ENCODE data around the gene OR4A47.
"Not testable (repeated sequence)": the region's sequence is repeated elsewhere in the genome, so short reads cannot be mapped to it uniquely, and the experiment has no call there.

Gene OR4A47, protein sequence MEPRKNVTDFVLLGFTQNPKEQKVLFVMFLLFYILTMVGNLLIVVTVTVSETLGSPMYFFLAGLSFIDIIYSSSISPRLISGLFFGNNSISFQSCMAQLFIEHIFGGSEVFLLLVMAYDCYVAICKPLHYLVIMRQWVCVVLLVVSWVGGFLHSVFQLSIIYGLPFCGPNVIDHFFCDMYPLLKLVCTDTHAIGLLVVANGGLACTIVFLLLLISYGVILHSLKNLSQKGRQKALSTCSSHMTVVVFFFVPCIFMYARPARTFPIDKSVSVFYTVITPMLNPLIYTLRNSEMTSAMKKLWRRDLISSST

DNA sequence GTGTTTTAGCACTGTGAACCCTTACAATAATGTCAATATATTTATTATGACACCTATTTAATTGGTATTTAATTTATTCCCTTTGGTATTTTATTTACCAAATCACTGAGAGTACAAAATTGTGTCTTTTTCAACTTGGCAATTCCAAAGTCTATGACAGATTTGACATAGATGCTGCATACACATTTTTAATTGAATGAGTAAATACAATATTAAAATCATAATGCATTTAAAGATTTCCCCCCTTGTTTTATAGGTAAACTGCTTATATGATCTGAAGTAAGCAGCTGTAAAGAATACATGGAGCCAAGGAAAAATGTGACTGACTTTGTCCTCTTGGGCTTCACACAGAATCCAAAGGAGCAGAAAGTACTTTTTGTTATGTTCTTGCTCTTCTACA is at the start of gene OR4A47:
TSS of gene OR4A47 (plus strand) at position 301 of the 400 bp plus-strand sequence. CDS start at position 301, 0 bp downstream.
- DNase-seq (ENCODE audit: low spot score); H3K27me3 ChIP-seq (ENCODE audit: insufficient read depth, poor library complexity, severe bottlenecking); H3K27ac ChIP-seq (ENCODE audit: poor library complexity, severe bottlenecking); ATAC-seq (ENCODE audit: low read depth); H3K4me3 ChIP-seq (ENCODE audit: severe bottlenecking); H3K9me3 ChIP-seq (ENCODE audit: severe bottlenecking); H3K4me1 ChIP-seq (ENCODE audit: insufficient read depth, poor library complexity, severe bottlenecking); H3K36me3 ChIP-seq (ENCODE audit: low read depth): not testable (repeated sequence)

- H3K27me3 ChIP-seq (ENCODE audit: insufficient read depth, poor library complexity, severe bottlenecking); H3K9me3 ChIP-seq (ENCODE audit: severe bottlenecking); H3K4me1 ChIP-seq (ENCODE audit: insufficient read depth, poor library complexity, severe bottlenecking); DNase-seq (ENCODE audit: low spot score); H3K27ac ChIP-seq (ENCODE audit: poor library complexity, severe bottlenecking); H3K4me3 ChIP-seq (ENCODE audit: severe bottlenecking); ATAC-seq (ENCODE audit: low read depth); H3K36me3 ChIP-seq (ENCODE audit: low read depth): not testable (repeated sequence)
Observed at GRCh38 chr11:48455909-48456308, 32.7 kb upstream of the OR4A47 start.

GRCh38 chr11:48473966-48474365 is 14.6 kb upstream of the OR4A47 start:
- H3K4me1 ChIP-seq (ENCODE audit: insufficient read depth, poor library complexity, severe bottlenecking); ATAC-seq (ENCODE audit: low read depth); H3K27ac ChIP-seq (ENCODE audit: poor library complexity, severe bottlenecking); H3K4me3 ChIP-seq (ENCODE audit: severe bottlenecking); H3K27me3 ChIP-seq (ENCODE audit: insufficient read depth, poor library complexity, severe bottlenecking); DNase-seq (ENCODE audit: low spot score); H3K36me3 ChIP-seq (ENCODE audit: low read depth); H3K9me3 ChIP-seq (ENCODE audit: severe bottlenecking): not testable (repeated sequence)

DNA sequence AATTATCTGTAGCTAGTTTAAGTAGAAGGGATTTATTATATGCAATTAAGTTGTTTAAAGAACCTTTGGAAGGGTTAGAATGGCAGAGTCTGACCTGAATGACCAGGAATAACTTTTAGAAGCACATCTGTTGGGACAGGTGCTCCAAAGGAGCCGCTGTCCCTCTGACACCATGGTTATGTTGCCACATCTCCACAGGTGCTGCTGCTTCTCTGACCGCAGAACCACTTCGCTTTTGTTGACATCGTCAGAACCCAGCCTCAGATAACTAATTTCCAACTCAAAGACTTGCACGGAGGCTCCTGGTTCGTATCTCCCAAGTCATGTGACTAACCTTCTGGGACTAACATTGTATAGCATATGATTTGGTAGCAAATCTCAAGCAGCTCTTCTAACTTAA is 13.9 kb upstream of the OR4A47 start:
- not testable (repeated sequence) for H3K4me1 ChIP-seq (ENCODE audit: insufficient read depth, poor library complexity, severe bottlenecking); H3K9me3 ChIP-seq (ENCODE audit: severe bottlenecking); DNase-seq (ENCODE audit: low spot score); H3K27ac ChIP-seq (ENCODE audit: poor library complexity, severe bottlenecking); ATAC-seq (ENCODE audit: low read depth); H3K27me3 ChIP-seq (ENCODE audit: insufficient read depth, poor library complexity, severe bottlenecking); H3K36me3 ChIP-seq (ENCODE audit: low read depth); H3K4me3 ChIP-seq (ENCODE audit: severe bottlenecking)

- H3K27ac ChIP-seq (ENCODE audit: poor library complexity, severe bottlenecking); H3K36me3 ChIP-seq (ENCODE audit: low read depth); DNase-seq (ENCODE audit: low spot score); H3K4me1 ChIP-seq (ENCODE audit: insufficient read depth, poor library complexity, severe bottlenecking); H3K9me3 ChIP-seq (ENCODE audit: severe bottlenecking); H3K27me3 ChIP-seq (ENCODE audit: insufficient read depth, poor library complexity, severe bottlenecking); H3K4me3 ChIP-seq (ENCODE audit: severe bottlenecking); ATAC-seq (ENCODE audit: low read depth): not testable (repeated sequence)
Observed at GRCh38 chr11:48506169-48506568, 17.6 kb downstream of the OR4A47 start.

- H3K4me1 ChIP-seq (ENCODE audit: insufficient read depth, poor library complexity, severe bottlenecking): no peaks in the 10 kb centered on the region
- no peak overlapping the region for H3K4me3 ChIP-seq (ENCODE audit: severe bottlenecking)
- no peak for ATAC-seq (ENCODE audit: low read depth)
- H3K9me3 ChIP-seq (ENCODE audit: severe bottlenecking): no peaks in the 10 kb centered on the region
- no peaks in the 10 kb centered on the region for H3K27me3 ChIP-seq (ENCODE audit: insufficient read depth, poor library complexity, severe bottlenecking)
- no peak for TF ChIP-seq CTCF (IDR thresholded peaks at IDR 0.05; ENCODE audit: poor library complexity, severe bottlenecking)
- no peak for DNase-seq (ENCODE audit: low spot score)
- H3K36me3 ChIP-seq (ENCODE audit: low read depth): no peaks in the 10 kb centered on the region
- no peak overlapping the region for H3K27ac ChIP-seq (ENCODE audit: poor library complexity, severe bottlenecking)
Observed at GRCh38 chr11:48538991-48539390, 50.4 kb downstream of the OR4A47 start.
